Measurements from ENCODE around the gene SIGLEC1.

Gene SIGLEC1

GRCh38 chr20:3744037-3744436, 31.6 kb upstream of the SIGLEC1 start:
- DNase-seq: no peak

- DNase-seq: no peak
Measured at GRCh38 chr20:3743251-3743650, 30.9 kb upstream of the SIGLEC1 start.

GRCh38 chr20:3741836-3742458, 29.5 kb upstream of the SIGLEC1 start:
- peak; percentile 13 for DNase-seq

- DNase-seq: no peak
Measured at GRCh38 chr20:3740615-3741301, 28.4 kb upstream of the SIGLEC1 start.

- no peak for DNase-seq
Measured at GRCh38 chr20:3739926-3740451, 27.6 kb upstream of the SIGLEC1 start.

GRCh38 chr20:3739054-3739925, 26.9 kb upstream of the SIGLEC1 start:
- peak; percentile 35 for DNase-seq

GRCh38 chr20:3738111-3739053, 26.0 kb upstream of the SIGLEC1 start:
- DNase-seq: no peak

- DNase-seq: no peak
Measured at GRCh38 chr20:3735768-3736167, 23.4 kb upstream of the SIGLEC1 start.

GRCh38 chr20:3734111-3734843, 21.9 kb upstream of the SIGLEC1 start:
- peak; percentile 39 for DNase-seq

- DNase-seq: peak; percentile 37
Measured at GRCh38 chr20:3733119-3733995, 21.0 kb upstream of the SIGLEC1 start.

- DNase-seq: peak; percentile 74
Measured at GRCh38 chr20:3732327-3733118, 20.1 kb upstream of the SIGLEC1 start, which contains the start of gene HSPA12B. Gene HSPA12B (plus strand): TSS chr20:3732685. CDS start chr20:3738675, 5,990 bp downstream.

GRCh38 chr20:3731944-3732326, 19.5 kb upstream of the SIGLEC1 start:
- DNase-seq: no peak

- no peak for DNase-seq
Measured at GRCh38 chr20:3730803-3731672, 18.6 kb upstream of the SIGLEC1 start.

- no peak for DNase-seq
Measured at GRCh38 chr20:3729811-3730540, 17.6 kb upstream of the SIGLEC1 start.

GRCh38 chr20:3729378-3729777, 17.0 kb upstream of the SIGLEC1 start:
- no peak for DNase-seq

GRCh38 chr20:3728876-3729275, 16.5 kb upstream of the SIGLEC1 start:
- DNase-seq: no peak

- no peak for DNase-seq
Measured at GRCh38 chr20:3728354-3728753, 16.0 kb upstream of the SIGLEC1 start.

Measured in femur (tissue), 1 donor.